H9 (cell line): ENCODE measurements around the gene ERN1. TPM values are rescaled to one million over a fixed set of nuclear protein-coding genes. Genes with fewer than 3 reads are reported as not detected.
A peak's percentile ranks its signal among the peaks of the same experiment; 100 is the strongest.

Source experiments
- DNase-seq: peaks from one replicate; pipeline ENCODE4 v3.0.0-alpha.2; 2017
- H2AFZ ChIP-seq: one replicate; pipeline ENCODE4 v1.6.1; 2013; ENCODE audit warnings: mild to moderate bottlenecking, low read length, control low read depth, moderate library complexity
- H2AK5ac ChIP-seq: 2 replicates; pipeline ENCODE4 v1.6.1; 2013; ENCODE audit warnings: low read length, control low read depth, mixed read lengths; ENCODE audit not compliant: insufficient read length
- H2BK120ac ChIP-seq: one replicate; pipeline ENCODE4 v1.6.1; 2013; ENCODE audit warnings: low read depth, mild to moderate bottlenecking, low read length, control low read depth, inconsistent platforms; ENCODE audit not compliant: poor library complexity, severe bottlenecking
- H2BK12ac ChIP-seq: 2 replicates; pipeline ENCODE4 v1.6.1; 2013; ENCODE audit warnings: low read length, control low read depth, mixed read lengths, low read depth; ENCODE audit not compliant: insufficient read length
- H2BK15ac ChIP-seq: 2 replicates; pipeline ENCODE4 v1.6.1; 2013; ENCODE audit warnings: low read depth, low read length, control low read depth
- H2BK20ac ChIP-seq: one replicate; pipeline ENCODE4 v1.6.1; 2013; ENCODE audit warnings: low read depth, mild to moderate bottlenecking, low read length, control low read depth, inconsistent platforms; ENCODE audit not compliant: poor library complexity, severe bottlenecking
- H2BK5ac ChIP-seq: 2 replicates; pipeline ENCODE4 v1.6.1; 2013; ENCODE audit warnings: low read length, control low read depth, mixed read lengths; ENCODE audit not compliant: insufficient read length
- H3K14ac ChIP-seq: 2 replicates; pipeline ENCODE4 v1.6.1; 2013; ENCODE audit warnings: low read length, control low read depth; ENCODE audit not compliant: insufficient read depth
- H3K18ac ChIP-seq: 2 replicates; pipeline ENCODE4 v1.6.1; 2013; ENCODE audit warnings: low read depth, mild to moderate bottlenecking, mixed read lengths, low read length, control low read depth; ENCODE audit not compliant: insufficient read length
- H3K23ac ChIP-seq: 2 replicates; pipeline ENCODE4 v1.6.1; 2013; ENCODE audit warnings: low read length, control low read depth, mixed read lengths, low read depth; ENCODE audit not compliant: insufficient read length
- H3K23me2 ChIP-seq: 2 replicates; pipeline ENCODE4 v1.6.1; 2013; ENCODE audit warnings: low read depth, mild to moderate bottlenecking, mixed read lengths, low read length, control low read depth; ENCODE audit not compliant: insufficient read length, poor library complexity, severe bottlenecking
- H3K27ac ChIP-seq: 2 replicates; pipeline ENCODE4 v1.5.1; 2013; ENCODE audit warnings: low read length, control low read depth, mixed read lengths, low read depth; ENCODE audit not compliant: insufficient read length
- H3K27me3 ChIP-seq: 2 replicates; pipeline ENCODE4 v1.6.1; 2013; ENCODE audit warnings: low read length, control low read depth, inconsistent platforms; ENCODE audit not compliant: insufficient read depth
- H3K4ac ChIP-seq: 2 replicates; pipeline ENCODE4 v1.6.1; 2013; ENCODE audit warnings: low read depth, mild to moderate bottlenecking, control low read depth, inconsistent platforms, low read length, moderate library complexity
- H3K4me1 ChIP-seq: 2 replicates; pipeline ENCODE4 v1.6.1; 2013; ENCODE audit warnings: low read length, control low read depth, inconsistent platforms; ENCODE audit not compliant: insufficient read depth
- H3K4me2 ChIP-seq: 2 replicates; pipeline ENCODE4 v1.6.1; 2013; ENCODE audit warnings: low read length, control low read depth, mixed read lengths; ENCODE audit not compliant: insufficient read length, insufficient read depth
- H3K56ac ChIP-seq: 2 replicates; pipeline ENCODE4 v1.6.1; 2013; ENCODE audit warnings: low read depth, mild to moderate bottlenecking, mixed read lengths, low read length, control low read depth; ENCODE audit not compliant: insufficient read length
- H3K79me1 ChIP-seq: 2 replicates; pipeline ENCODE4 v1.6.1; 2013; ENCODE audit warnings: low read depth, mild to moderate bottlenecking, moderate library complexity, low read length, control low read depth, inconsistent platforms; ENCODE audit not compliant: insufficient read depth, poor library complexity, severe bottlenecking
- H3K79me2 ChIP-seq: 2 replicates; pipeline ENCODE4 v1.6.1; 2013; ENCODE audit warnings: low read length, control low read depth, inconsistent platforms; ENCODE audit not compliant: insufficient read depth
- H3K9ac ChIP-seq: 2 replicates; pipeline ENCODE4 v1.6.1; 2013; ENCODE audit warnings: low read length, control low read depth, mixed read lengths; ENCODE audit not compliant: insufficient read length; ENCODE audit errors: extremely low read depth
- H3K9me3 ChIP-seq: one replicate; pipeline ENCODE4 v1.6.1; 2013; ENCODE audit warnings: low read depth, low read length, inconsistent platforms; ENCODE audit not compliant: control insufficient read depth
- H3T11ph ChIP-seq: one replicate; pipeline ENCODE4 v1.6.1; 2013; ENCODE audit warnings: mild to moderate bottlenecking, low read length, control low read depth, inconsistent platforms
- H4K20me1 ChIP-seq: one replicate; pipeline ENCODE4 v1.6.1; 2013; ENCODE audit not compliant: control insufficient read depth, insufficient read length, insufficient read depth
- H4K5ac ChIP-seq: 2 replicates; pipeline ENCODE4 v1.6.1; 2013; ENCODE audit warnings: low read depth, mild to moderate bottlenecking, mixed read lengths, low read length, control low read depth; ENCODE audit not compliant: insufficient read length
- H4K8ac ChIP-seq: replicated peaks from 2 replicates; pipeline ENCODE4 v1.6.1; 2013; ENCODE audit warnings: low read length, control low read depth, mixed read lengths, low read depth; ENCODE audit not compliant: insufficient read length
- H4K91ac ChIP-seq: 2 replicates; pipeline ENCODE4 v1.6.1; 2013; ENCODE audit warnings: low read depth, mild to moderate bottlenecking, moderate library complexity, mixed read lengths, low read length, control low read depth; ENCODE audit not compliant: insufficient read length
- H3K27ac Mint-ChIP-seq, 3 experiments: 2 replicates in 2 of 3; 3 replicates in 1 of 3; pipeline ENCODE4 v1.8.0; 2020 to 2021; ENCODE audit warnings: mixed read lengths in 3 of 3, mild to moderate bottlenecking in 1 of 3, moderate library complexity in 1 of 3
- H3K27me3 Mint-ChIP-seq: 2 replicates; pipeline ENCODE4 v1.8.0; 2021; ENCODE audit warnings: low read depth, mild to moderate bottlenecking, moderate library complexity, mixed read lengths
- H3K36me3 Mint-ChIP-seq, 3 experiments: 2 replicates in 2 of 3; 3 replicates in 1 of 3; pipeline ENCODE4 v1.8.0; 2020 to 2021; ENCODE audit warnings: low read depth in 3 of 3, mixed read lengths in 3 of 3; ENCODE audit not compliant: insufficient read depth in 1 of 3
- H3K4me1 Mint-ChIP-seq, 2 experiments: 2 replicates each; pipeline ENCODE4 v1.8.0; 2020; ENCODE audit warnings: mixed read lengths in 2 of 2
- H3K4me3 Mint-ChIP-seq, 2 experiments: 2 replicates in 1 of 2; 3 replicates in 1 of 2; pipeline ENCODE4 v1.8.0; 2020 to 2021; ENCODE audit warnings: mild to moderate bottlenecking in 2 of 2, mixed read lengths in 2 of 2, moderate library complexity in 1 of 2
- H3K9me3 Mint-ChIP-seq, 2 experiments: 2 replicates in 1 of 2; 3 replicates in 1 of 2; pipeline ENCODE4 v1.8.0; 2020; ENCODE audit warnings: mild to moderate bottlenecking in 2 of 2, mixed read lengths in 2 of 2, moderate library complexity in 1 of 2
- WGBS: extraction: QIAGEN DNeasy Blood & Tissue Kit; methylation state at CpG from one replicate; pipeline ENCODE4 v1.1.7; 2013; ENCODE audit warnings: missing lambda C conversion rate, low lambda C conversion rate, mixed read lengths; ENCODE audit not compliant: insufficient read length; ENCODE audit errors: extremely low coverage; 5-methylcytosine and 5-hydroxymethylcytosine counted together
- total RNA-seq: library from RNA; stranded (reverse); gene quantifications from 2 replicates; pipeline ENCODE4 v1.2.1, GENCODE V29; 2021
- TF ChIP-seq, protein P1 (sequence below): fragments of 200-600 bp; sonication (generic); conservative IDR thresholded peaks from 3 replicates; pipeline ENCODE4 v1.8.0; 2021; ENCODE audit warnings: antibody characterized with exemption, mild to moderate bottlenecking

ERN1 gene
- total RNA-seq, 1 experiment from 2014 or later: 5.0 TPM

GRCh38 chr17:64155751-64156544 lies 26.0 kb upstream of the ERN1 start:
- H3K4me1 Mint-ChIP-seq: peaks cover 26 to 29% of the 10 kb centered on the region in 2 experiments
- TF ChIP-seq, protein P1, sequence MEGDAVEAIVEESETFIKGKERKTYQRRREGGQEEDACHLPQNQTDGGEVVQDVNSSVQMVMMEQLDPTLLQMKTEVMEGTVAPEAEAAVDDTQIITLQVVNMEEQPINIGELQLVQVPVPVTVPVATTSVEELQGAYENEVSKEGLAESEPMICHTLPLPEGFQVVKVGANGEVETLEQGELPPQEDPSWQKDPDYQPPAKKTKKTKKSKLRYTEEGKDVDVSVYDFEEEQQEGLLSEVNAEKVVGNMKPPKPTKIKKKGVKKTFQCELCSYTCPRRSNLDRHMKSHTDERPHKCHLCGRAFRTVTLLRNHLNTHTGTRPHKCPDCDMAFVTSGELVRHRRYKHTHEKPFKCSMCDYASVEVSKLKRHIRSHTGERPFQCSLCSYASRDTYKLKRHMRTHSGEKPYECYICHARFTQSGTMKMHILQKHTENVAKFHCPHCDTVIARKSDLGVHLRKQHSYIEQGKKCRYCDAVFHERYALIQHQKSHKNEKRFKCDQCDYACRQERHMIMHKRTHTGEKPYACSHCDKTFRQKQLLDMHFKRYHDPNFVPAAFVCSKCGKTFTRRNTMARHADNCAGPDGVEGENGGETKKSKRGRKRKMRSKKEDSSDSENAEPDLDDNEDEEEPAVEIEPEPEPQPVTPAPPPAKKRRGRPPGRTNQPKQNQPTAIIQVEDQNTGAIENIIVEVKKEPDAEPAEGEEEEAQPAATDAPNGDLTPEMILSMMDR: no peak
- no peak overlapping the region for H2BK5ac ChIP-seq
- H2AK5ac ChIP-seq: no peak overlapping the region
- peaks cover 3% of the 10 kb centered on the region for H3K4me1 ChIP-seq
- no peak overlapping the region for H2BK20ac ChIP-seq
- no peaks in the 10 kb centered on the region for H3K9me3 Mint-ChIP-seq
- peaks cover 0 to 12% (median 2%) of the 10 kb centered on the region in 3 experiments; a peak in 4 of 7 replicates for H3K36me3 Mint-ChIP-seq
- H3K23me2 ChIP-seq: no peaks in the 10 kb centered on the region
- H3K23ac ChIP-seq: no peak overlapping the region
- H2BK15ac ChIP-seq: no peak overlapping the region
- no peak overlapping the region for H3K4ac ChIP-seq
- no peaks in the 10 kb centered on the region for H3K9me3 ChIP-seq
- no peak overlapping the region for H4K8ac ChIP-seq
- H2AFZ ChIP-seq: no peak overlapping the region
- no peak for DNase-seq
- no peaks in the 10 kb centered on the region for H3K27me3 ChIP-seq
- H2BK120ac ChIP-seq: no peak overlapping the region
- H3K4me3 Mint-ChIP-seq: no peak overlapping the region
- no peaks in the 10 kb centered on the region for H3K79me1 ChIP-seq
- H3K18ac ChIP-seq: no peak overlapping the region
- no CpG with 5 or more reads among the region's 11 CpGs for WGBS
- no peak overlapping the region for H3K56ac ChIP-seq
- H3K79me2 ChIP-seq: no peaks in the 10 kb centered on the region
- H3K27me3 Mint-ChIP-seq: no peaks in the 10 kb centered on the region
- no peak overlapping the region for H4K91ac ChIP-seq
- H4K20me1 ChIP-seq: no peaks in the 10 kb centered on the region
- no peak overlapping the region for H3K4me2 ChIP-seq
- no peak overlapping the region for H3T11ph ChIP-seq
- H4K5ac ChIP-seq: no peak overlapping the region
- H3K27ac Mint-ChIP-seq: peak overlapping the region in 2 of 3 experiments; percentile 28 to 32; a peak in 1 of 7 replicates
- no peak overlapping the region for H3K9ac ChIP-seq
- H2BK12ac ChIP-seq: no peak overlapping the region
- no peak overlapping the region; the same call in 1 of the 2 replicates for H3K14ac ChIP-seq
- H3K27ac ChIP-seq: no peak overlapping the region
